Body of pancreas (tissue), 4 donors: ENCODE results near the gene EBF3.

ENCODE experiments used
- CTCF ChIP-seq, 7 experiments: fragments of 450-650 bp in 4 of 7; fragments of 200-600 bp in 3 of 7; sonication (generic) in 3 of 7; IDR thresholded peaks; one replicate each; pipeline ENCODE4 v1.5.1; 2016 to 2019; ENCODE audit warnings: antibody characterized with exemption in 7 of 7
- POLR2A ChIP-seq, 3 donors: fragments of 450-650 bp; IDR thresholded peaks; one replicate each; pipeline ENCODE4 v1.6.1; 2016; ENCODE audit warnings: antibody characterized with exemption in 3 of 3, mild to moderate bottlenecking in 2 of 3

- TF ChIP-seq POLR2A (IDR thresholded peaks at IDR 0.05) = no peak
- TF ChIP-seq CTCF (IDR thresholded peaks at IDR 0.05) = no peak
Measured at GRCh38 chr10:129820451-129820850, 143.6 kb downstream of the EBF3 start.
